Stimulated activated CD4-positive, alpha-beta T cell treated with anti-CD3 and anti-CD28 coated beads, Interleukin-12 subunit alpha, Interleukin-12 subunit beta, amount 100 ng/mL, for 4 hours (primary cell): Measurements from ENCODE around the gene AMPD3.
A peak's percentile ranks its signal among the peaks of the same experiment; 100 is the strongest.
"Not testable (repeated sequence)": the region's sequence is repeated elsewhere in the genome, so short reads cannot be mapped to it uniquely, and the experiment has no call there.

ENCODE experiments used
- DNase-seq: peaks from one replicate; pipeline ENCODE4 v3.0.0-alpha.2; 2020

The AMPD3 gene

GRCh38 chr11:10454878-10455631 is at the start of gene AMPD3:
TSS of gene AMPD3 (plus strand) at chr11:10455264. CDS start at chr11:10461520, 6,256 bp downstream.
- DNase-seq: no peak

GRCh38 chr11:10405865-10406592 is 49.0 kb upstream of the AMPD3 start:
- DNase-seq: peak; percentile 22

- no peak for DNase-seq
These were observed 48.0 kb upstream of the AMPD3 start for GRCh38 chr11:10407055-10407454.

GRCh38 chr11:10407749-10408685 is 47.0 kb upstream of the AMPD3 start:
- DNase-seq: no peak

- DNase-seq: no peak
These were observed 45.8 kb upstream of the AMPD3 start for GRCh38 chr11:10409207-10409661.

DNA sequence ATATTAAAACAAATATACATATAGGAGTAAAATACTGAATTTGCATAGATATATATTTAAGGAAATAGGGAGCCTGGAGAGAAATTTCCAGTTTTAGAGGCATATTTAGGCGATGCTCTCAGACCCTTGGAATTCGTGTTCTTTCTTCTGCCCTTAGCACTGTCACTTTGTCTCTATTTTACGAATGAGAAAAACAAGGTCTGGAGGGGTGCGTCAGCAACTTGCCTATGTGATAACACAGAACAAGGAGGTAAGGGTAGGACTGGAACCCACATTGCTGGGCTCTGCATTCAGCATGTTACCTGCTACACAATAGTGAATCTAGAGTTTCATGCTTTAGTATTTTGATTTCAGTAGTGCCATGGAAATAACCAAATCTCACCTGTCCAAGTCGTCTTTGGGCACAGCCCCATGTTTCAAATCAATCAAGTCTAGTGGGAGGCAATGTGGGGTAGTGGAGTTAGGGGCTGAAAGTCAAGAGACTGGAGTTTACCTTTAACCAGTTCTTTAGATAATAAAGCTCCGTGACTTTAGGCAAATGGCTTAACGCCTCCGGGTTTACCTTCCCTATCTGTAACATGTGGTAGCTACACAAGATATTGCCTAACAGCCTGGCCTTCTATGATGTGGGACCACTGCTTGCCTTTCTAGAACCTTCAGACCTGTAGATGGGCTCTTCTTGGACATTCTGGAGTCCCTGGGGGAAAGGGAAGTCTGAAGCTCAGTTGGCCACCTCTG is 44.8 kb upstream of the AMPD3 start:
- no peak for DNase-seq

GRCh38 chr11:10410844-10411200 is 44.2 kb upstream of the AMPD3 start:
- DNase-seq: no peak

- no peak for DNase-seq
These were observed 42.8 kb upstream of the AMPD3 start for GRCh38 chr11:10412266-10412665.

- DNase-seq: peak; percentile 11
These were observed 41.8 kb upstream of the AMPD3 start for GRCh38 chr11:10413268-10413667.

- DNase-seq: no peak
These were observed 40.9 kb upstream of the AMPD3 start for GRCh38 chr11:10414181-10414580.

DNA sequence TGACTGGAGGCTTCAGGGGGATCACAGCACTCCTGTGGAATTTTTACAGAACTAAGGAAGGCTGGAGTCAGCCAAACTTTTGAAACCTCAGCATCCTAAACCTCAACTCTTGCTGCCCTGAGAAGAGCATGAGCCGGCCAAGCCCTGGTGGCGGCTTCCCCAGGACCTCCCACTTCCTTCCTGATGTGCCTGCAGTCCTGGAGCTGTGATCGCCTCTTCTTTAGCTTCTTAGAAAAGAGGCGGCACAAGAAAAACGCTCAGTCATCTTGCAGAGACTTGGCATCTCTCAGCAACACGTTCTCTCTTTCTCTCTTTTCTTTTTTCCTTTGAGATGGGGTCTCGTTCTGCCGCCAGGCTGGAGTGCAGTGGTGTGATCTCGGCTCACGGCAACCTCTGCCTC is 40.4 kb upstream of the AMPD3 start:
- no peak for DNase-seq

DNA sequence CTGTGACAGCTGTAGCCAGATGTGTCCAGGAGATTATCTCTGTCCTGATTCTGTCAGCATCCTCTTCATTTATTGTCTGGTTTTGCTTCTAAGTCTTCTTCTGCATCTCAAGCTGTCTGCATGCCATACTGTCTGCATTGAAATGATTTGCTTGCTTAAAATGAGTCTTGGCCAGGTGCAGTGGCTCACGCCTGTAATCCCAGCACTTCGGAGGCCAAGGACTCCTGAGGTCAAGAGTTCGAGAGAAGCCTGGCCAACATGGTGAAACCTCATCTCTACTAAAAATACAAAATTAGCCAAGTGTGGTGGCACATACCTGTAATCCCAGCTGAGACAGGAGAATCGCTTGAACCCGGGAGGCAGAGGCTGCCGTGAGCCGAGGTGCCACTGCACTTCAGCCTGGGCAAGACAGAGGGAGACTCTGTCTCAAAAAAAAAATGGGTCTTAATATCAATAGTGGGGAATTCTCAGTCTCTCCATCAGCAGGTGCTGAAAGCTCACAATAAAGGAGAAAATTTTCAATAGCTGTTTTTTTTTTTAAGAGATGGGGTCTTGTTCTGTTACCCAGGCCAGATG is 39.2 kb upstream of the AMPD3 start:
- no peak for DNase-seq

- no peak for DNase-seq
These were observed 36.7 kb upstream of the AMPD3 start for GRCh38 chr11:10418259-10418949.

GRCh38 chr11:10418950-10419310 is 36.1 kb upstream of the AMPD3 start:
- no peak for DNase-seq

- no peak for DNase-seq
These were observed 28.6 kb upstream of the AMPD3 start for GRCh38 chr11:10426475-10426874.

- DNase-seq: no peak
These were observed 26.6 kb upstream of the AMPD3 start for GRCh38 chr11:10428453-10428852.

DNA sequence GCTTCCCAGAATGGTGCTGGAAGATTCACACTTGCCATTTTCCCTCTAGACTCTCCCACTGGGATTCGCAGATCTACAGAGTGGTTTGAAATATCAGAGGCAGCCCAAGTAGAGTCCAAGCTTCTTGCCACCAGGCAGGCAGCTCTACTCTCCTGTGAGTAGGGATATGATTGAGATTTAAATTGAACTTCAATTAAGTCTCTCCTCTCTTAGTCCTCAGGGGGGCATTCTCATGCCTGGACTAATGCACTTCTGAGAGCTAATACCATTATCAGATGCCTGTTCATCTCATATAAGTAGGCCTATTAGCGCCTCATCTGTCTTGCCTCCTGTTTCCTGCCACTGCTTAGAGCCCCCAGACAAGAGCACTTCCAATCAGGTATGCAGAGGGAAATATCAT is 25.5 kb upstream of the AMPD3 start:
- no peak for DNase-seq

DNA sequence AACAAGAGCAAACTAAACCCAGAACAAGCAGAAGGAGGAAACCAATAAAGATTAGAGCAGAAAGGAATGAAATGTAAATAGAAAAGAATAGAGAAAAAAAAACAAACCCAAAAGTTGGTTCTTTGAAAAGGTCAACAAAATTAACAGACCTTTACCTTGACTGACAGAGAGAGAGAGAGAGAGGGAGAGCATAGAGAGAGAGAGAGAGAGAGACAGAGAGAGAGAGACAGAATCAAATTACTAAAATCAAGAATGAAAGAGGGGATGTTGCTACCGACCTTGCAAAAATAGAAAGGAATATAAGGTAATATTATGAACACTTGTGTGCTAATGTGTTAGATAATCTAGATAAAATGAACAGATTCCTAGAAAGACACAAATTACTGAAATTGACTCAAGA is 22.6 kb upstream of the AMPD3 start:
- no peak for DNase-seq

DNA sequence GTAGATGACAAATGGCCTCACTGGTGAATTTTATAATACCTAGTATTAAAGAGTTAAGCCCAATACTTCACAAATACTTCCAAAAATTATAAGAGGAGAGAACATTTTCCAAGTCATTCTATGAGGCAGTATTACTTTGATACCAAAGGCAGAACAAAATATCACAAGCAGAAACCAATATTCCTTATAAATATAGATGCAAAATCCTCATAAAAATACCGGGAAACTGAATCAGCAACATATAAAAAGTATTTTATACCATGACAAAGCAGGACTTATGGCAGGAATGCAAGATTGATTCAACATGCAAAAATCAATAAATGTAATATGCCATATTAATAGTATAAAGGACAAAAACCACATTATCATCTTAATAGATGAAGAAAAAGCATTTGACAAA is 22.1 kb upstream of the AMPD3 start:
- DNase-seq: no peak

GRCh38 chr11:10436224-10436623 is 18.8 kb upstream of the AMPD3 start:
- no peak for DNase-seq

GRCh38 chr11:10436683-10437082 is 18.4 kb upstream of the AMPD3 start:
- DNase-seq: not testable (repeated sequence)

- DNase-seq: no peak
These were observed 16.6 kb upstream of the AMPD3 start for GRCh38 chr11:10438458-10438857.
